GM18868 (cell line): Measurements from ENCODE around the gene CSMD2.
"Not testable (repeated sequence)": the region's sequence is repeated elsewhere in the genome, so short reads cannot be mapped to it uniquely, and the experiment has no call there.

Source experiments
- ATAC-seq: cut with Tn5 transposase; IDR thresholded peaks from one replicate; pipeline ENCODE4 v1.9.1; 2021; ENCODE audit warnings: mild to moderate bottlenecking, moderate library complexity; ENCODE audit not compliant: unreplicated experiment

CSMD2 gene

DNA sequence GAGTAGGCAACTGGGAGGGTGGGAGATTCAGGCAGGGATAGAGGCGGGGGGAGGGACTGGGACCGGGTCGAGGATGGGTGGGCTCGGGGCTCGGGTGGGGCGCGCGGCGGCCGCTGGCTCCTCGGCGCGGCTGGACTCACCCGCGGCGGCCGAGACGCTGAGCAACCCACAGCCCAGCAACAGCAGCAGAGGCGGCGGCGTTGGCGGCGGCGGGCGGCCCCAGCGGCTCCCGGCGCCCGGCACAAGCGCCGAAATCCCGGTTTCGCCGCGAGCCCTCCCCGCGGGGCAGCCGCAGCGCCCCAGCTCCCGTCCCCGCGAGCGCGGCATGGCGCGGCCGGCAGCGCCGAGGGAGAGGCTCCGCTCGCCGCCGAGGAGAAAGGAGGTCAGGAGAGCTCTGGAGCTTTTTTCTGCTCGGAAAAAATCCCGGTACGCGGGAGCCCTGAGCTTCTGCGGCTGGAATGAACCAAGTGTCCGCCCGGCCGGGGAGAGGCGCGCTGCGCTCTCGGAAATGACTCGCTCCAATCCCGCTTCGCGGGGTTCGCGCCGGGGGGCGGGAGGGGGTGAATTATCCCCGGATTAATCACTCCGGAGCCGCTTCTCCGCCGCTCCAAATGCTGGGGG is at the start of gene CSMD2:
Gene CSMD2 (minus strand): TSS at position 460 of the 621 bp plus-strand sequence. CDS start 133 bp downstream, at position 327.
- no peak for ATAC-seq

GRCh38 chr1:34213956-34214355 is 48.9 kb upstream of the CSMD2 start:
- ATAC-seq, result no peak

- ATAC-seq, result no peak
These were observed 47.6 kb upstream of the CSMD2 start for GRCh38 chr1:34212673-34213072.

DNA sequence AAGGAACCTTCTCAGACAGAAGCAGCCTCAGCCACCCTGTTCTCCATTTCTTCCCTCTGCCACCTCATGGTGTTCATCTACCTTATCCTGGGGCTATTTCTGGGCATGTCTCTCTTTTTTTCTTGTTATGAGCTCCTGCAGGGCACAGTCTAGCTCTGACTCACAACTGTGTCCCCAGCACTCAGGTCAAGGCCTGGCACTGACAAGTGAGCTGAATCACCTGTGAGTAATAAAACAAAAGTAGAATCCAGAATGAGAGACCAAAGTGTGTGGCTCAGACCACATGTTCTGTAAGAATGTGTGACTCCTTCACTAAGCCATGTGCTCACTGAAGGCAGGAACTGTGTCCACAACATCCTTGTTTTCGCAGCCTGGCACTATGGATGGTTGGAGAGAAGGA is 34.9 kb upstream of the CSMD2 start:
- no peak for ATAC-seq

GRCh38 chr1:34192621-34193020 is 27.6 kb upstream of the CSMD2 start:
- no peak for ATAC-seq

GRCh38 chr1:34190692-34191091 is 25.7 kb upstream of the CSMD2 start:
- no peak for ATAC-seq

GRCh38 chr1:34188985-34189384 is 24.0 kb upstream of the CSMD2 start:
- no peak for ATAC-seq

DNA sequence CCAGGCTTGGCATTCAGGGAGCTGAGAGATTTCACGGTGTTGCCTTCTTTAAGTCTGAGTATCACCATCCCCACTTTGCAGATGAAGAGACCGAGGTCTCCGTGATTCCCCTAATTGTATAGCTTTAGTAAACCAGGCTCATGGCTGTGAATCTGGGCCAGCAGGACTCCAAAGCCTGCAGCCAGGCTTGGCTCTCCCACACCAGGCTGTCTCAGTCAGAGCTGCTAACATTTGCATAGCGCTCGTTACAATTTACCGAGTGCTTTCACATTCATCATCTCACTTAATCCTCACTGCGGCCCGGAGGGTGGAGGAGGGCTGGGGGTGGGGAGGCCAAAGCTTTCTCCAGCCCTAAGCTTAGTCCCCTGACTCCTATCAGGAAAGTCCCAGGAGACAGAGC is 23.4 kb upstream of the CSMD2 start:
- ATAC-seq, result no peak

DNA sequence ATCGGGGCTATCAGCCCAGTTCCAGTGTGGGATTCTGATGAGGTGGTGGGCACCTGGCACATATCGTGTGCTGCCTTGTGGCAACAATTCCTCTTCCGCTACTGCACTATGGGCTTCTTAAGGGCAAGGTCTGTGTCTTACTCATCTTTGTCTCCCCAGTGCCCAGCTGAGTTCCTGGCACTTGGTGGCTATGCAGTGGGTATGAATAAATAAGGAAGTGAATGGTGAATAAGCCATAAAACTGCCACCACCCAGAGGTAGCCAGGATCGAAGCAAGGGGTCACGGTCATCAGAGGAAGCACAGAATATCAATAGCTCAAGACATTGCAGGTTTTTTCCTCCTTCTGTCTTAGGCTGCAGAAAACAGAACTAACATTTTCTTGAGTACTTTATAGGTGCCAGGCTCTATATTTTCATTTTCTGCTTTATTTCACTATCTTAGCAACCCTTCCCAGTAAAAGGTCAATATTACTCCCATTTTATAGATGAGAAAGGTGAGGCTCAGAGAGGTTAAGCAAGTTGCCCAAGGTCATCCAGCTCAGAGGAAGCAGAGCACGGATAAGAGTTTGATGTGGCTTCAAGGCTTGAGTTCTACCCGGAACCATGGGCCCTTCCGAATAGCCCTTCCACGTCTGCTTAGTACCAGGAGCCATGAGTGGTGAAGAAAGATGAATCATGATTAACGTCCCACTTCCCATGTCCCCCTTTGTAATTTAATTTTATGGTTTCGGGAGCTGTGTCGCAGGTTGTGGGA is 21.9 kb upstream of the CSMD2 start:
- no peak for ATAC-seq

- ATAC-seq, result not testable (repeated sequence)
These were observed 18.4 kb upstream of the CSMD2 start for GRCh38 chr1:34183381-34183780.

DNA sequence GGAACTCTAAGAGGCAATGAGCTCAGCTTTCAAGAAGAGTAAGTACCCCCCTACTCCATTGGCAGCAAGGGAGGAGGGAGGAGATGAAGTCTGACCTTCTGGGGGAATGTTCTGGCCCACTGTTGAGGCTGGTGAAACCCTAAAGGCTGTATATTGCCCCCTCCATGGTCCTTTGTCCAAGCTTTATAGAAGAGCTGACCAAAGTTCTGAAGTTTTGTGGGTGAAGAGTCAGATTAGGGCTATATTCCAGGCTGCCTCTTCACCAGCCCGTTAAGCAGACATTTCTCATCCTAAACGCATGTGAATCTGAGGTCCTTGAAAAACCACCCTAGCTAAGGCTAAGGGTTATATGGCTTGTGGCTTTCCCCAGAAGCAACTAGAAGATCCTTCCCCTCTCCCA is 13.0 kb upstream of the CSMD2 start:
- ATAC-seq, result no peak

- ATAC-seq, result no peak
These were observed 12.0 kb upstream of the CSMD2 start, which contains the start of gene C1orf94 for GRCh38 chr1:34176830-34177603. C1orf94 (plus strand) TSS chr1:34176907; CDS start chr1:34177790, 883 bp downstream.

DNA sequence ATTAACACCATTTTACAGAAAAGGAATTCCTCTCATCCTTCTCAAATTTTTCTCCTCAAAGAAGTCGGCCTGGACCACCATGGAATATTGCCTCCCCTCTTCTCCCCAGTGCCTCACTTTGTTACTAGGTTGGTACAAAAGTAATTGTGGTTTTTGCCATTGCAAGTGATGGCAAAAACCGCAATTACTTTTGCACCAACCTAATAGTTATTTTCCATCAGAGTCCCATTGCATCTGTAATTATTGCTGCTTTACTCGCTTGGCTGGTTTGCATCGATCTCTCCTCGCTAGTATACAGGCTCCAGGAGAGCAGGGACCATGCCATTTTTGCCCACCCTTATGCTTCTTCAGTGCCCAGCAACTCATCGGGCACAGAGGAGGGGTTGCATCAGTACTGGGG is 10.7 kb upstream of the CSMD2 start:
- ATAC-seq, result no peak

GRCh38 chr1:34167389-34167788 is 2.4 kb upstream of the CSMD2 start:
- no peak for ATAC-seq

GRCh38 chr1:34166625-34167361 is 1.8 kb upstream of the CSMD2 start:
- no peak for ATAC-seq

DNA sequence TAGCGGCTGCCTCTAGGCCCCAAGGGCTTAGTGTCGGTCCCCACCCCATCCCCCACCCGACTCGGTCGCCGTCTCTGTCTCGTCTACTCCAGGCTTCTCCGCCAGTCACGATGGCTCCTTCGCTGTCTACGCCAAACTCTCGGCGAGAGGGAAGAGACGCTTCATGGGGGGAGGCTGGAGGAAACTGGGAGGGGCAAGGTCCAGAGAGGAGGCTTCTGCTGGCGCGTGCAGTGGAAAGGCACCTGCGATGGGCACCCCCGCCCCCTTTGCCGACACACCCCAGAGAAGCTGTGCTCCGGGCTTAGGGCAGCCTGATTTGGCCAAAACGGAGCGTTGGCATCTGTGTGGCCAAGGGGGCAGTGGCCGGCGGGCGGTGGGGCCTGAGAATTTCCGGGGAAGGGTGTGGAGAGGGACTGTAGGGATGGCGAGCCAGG is 1.2 kb upstream of the CSMD2 start:
- ATAC-seq, result no peak

- ATAC-seq, result no peak
These were observed 442 bp upstream of the CSMD2 start for GRCh38 chr1:34165422-34165921.

DNA sequence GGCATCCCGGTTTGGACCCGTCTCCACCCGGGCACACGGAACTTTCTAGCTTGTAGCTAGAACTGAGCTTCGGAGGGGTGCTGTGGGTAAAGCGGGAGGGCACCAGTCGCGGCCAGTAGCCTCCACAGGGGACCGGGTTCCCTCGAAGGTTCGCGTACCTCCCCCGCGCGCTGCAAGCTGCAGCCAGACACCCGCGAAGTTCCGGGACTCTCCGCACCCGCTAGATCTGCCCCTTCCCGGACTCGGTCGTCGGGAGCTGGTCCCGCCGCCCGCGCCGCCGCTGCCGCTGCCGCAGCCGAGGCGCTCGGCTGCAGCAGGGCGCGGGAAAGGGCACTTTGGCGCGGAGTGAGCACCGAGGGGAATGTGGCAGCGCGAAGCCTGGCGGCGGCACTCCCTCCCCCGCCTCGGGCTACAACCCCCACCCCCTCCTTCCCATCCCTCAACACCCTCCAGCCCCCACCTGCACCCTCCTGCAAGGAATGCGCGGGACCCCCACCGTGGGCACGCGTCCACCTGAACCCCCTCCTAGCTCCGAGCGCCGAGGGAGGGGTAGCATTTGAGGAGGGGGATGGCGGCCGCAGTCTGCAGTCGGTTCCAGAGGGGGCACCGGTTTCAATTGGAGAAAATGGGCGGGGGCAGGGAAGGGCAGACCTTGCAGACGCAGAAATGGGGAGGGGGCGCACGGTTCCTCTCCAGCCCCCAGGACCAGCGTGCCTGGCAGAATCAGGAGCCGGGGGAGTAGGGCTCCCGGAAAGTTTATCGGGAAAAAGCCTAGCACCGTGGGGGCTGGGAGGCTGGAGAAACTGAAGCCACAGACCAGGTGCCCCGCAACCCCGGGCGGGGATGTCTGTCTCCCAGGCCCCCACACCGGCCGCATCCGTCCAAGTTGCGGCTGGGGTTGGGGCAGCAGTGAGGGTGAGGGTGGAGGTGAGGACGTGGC is 968 bp downstream of the CSMD2 start:
- no peak for ATAC-seq

GRCh38 chr1:34162852-34163766 is 1.9 kb downstream of the CSMD2 start:
- peak; percentile 56 for ATAC-seq
